BLaER1 (cell line): ENCODE results near the gene PCDH8.

ENCODE experiments used
- H3K27ac ChIP-seq: shearing (Covaris generic); formaldehyde crosslinking; 2 replicates; pipeline ENCODE4 v1.8.1; 2022
- H3K27me3 ChIP-seq: shearing (Covaris generic); formaldehyde crosslinking; 2 replicates; pipeline ENCODE4 v1.8.1; 2022
- H3K36me3 ChIP-seq: shearing (Covaris generic); formaldehyde crosslinking; 2 replicates; pipeline ENCODE4 v1.8.1; 2022
- H3K4me1 ChIP-seq: shearing (Covaris generic); formaldehyde crosslinking; 2 replicates; pipeline ENCODE4 v1.8.1; 2022
- H3K4me2 ChIP-seq: shearing (Covaris generic); formaldehyde crosslinking; 2 replicates; pipeline ENCODE4 v1.8.1; 2022
- H3K4me3 ChIP-seq: shearing (Covaris generic); formaldehyde crosslinking; 2 replicates; pipeline ENCODE4 v1.8.1; 2022
- H3K9ac ChIP-seq: shearing (Covaris generic); formaldehyde crosslinking; 2 replicates; pipeline ENCODE4 v1.8.1; 2022
- H3K9me3 ChIP-seq: shearing (Covaris generic); formaldehyde crosslinking; 2 replicates; pipeline ENCODE4 v1.8.1; 2022
- H4K20me1 ChIP-seq: shearing (Covaris generic); formaldehyde crosslinking; 2 replicates; pipeline ENCODE4 v1.8.1; 2022
- Cebpa-rat ChIP-seq: shearing (Covaris generic); IDR thresholded peaks from 2 replicates; pipeline ENCODE4 v1.8.1; 2022

PCDH8 gene

GRCh38 chr13:52848455-52849195 is at the start of gene PCDH8:
TSS of gene PCDH8 (minus strand) at chr13:52848640. CDS start at chr13:52848436, 204 bp downstream.
- Histone ChIP-seq H3K27ac (no peak within 1 kb of the TSS), H3K27me3 (no peaks in the 10 kb centered on the region), H3K9ac (no peak within 1 kb of the TSS), H3K4me2 (no peak within 1 kb of the TSS), H3K4me1 (0 out of 2 replicates have a peak, but pooled peaks cover 4% of the 10 kb centered on the region), H3K9me3 (peaks cover 53% of the 10 kb centered on the region), H4K20me1 (no peaks in the 10 kb centered on the region), H3K36me3 (no peaks in the 10 kb centered on the region), H3K4me3 (no peak within 1 kb of the TSS)
- TF ChIP-seq Cebpa-rat: no peak

- Histone ChIP-seq H3K27me3 (no peaks in the 10 kb centered on the region), H3K36me3 (no peaks in the 10 kb centered on the region), H3K27ac (no peak overlapping the region), H3K4me2 (no peak overlapping the region), H3K4me3 (no peak overlapping the region), H3K9me3 (no peaks in the 10 kb centered on the region), H3K9ac (no peak overlapping the region), H3K4me1 (no peaks in the 10 kb centered on the region), H4K20me1 (no peaks in the 10 kb centered on the region)
- TF ChIP-seq Cebpa-rat: no peak
Observed at GRCh38 chr13:52896827-52897659, 48.6 kb upstream of the PCDH8 start.

- no peak overlapping the region for H3K4me3 ChIP-seq
- no peaks in the 10 kb centered on the region for H3K9me3 ChIP-seq
- H4K20me1 ChIP-seq: no peaks in the 10 kb centered on the region
- no peak overlapping the region for H3K27ac ChIP-seq
- H3K27me3 ChIP-seq: no peaks in the 10 kb centered on the region
- H3K9ac ChIP-seq: no peak overlapping the region
- TF ChIP-seq Cebpa-rat: no peak
- no peak overlapping the region for H3K4me2 ChIP-seq
- H3K36me3 ChIP-seq: no peaks in the 10 kb centered on the region
- H3K4me1 ChIP-seq: no peaks in the 10 kb centered on the region
Observed at GRCh38 chr13:52894413-52894812, 46.0 kb upstream of the PCDH8 start.

- Histone ChIP-seq H3K27ac (no peak overlapping the region), H3K4me3 (no peak overlapping the region), H3K9ac (no peak overlapping the region), H3K4me2 (no peak overlapping the region), H3K4me1 (no peaks in the 10 kb centered on the region), H3K9me3 (no peaks in the 10 kb centered on the region), H4K20me1 (no peaks in the 10 kb centered on the region), H3K27me3 (no peaks in the 10 kb centered on the region), H3K36me3 (no peaks in the 10 kb centered on the region)
- no peak for TF ChIP-seq Cebpa-rat
Observed at GRCh38 chr13:52892925-52893324, 44.5 kb upstream of the PCDH8 start.

GRCh38 chr13:52891706-52892105 is 43.3 kb upstream of the PCDH8 start:
- Histone ChIP-seq H3K4me2 (no peak overlapping the region), H3K27me3 (no peaks in the 10 kb centered on the region), H3K4me1 (no peaks in the 10 kb centered on the region), H3K36me3 (no peaks in the 10 kb centered on the region), H4K20me1 (no peaks in the 10 kb centered on the region), H3K4me3 (no peak overlapping the region), H3K9me3 (no peaks in the 10 kb centered on the region), H3K27ac (no peak overlapping the region), H3K9ac (no peak overlapping the region)
- TF ChIP-seq Cebpa-rat: no peak

- Histone ChIP-seq H4K20me1 (no peaks in the 10 kb centered on the region), H3K9me3 (no peaks in the 10 kb centered on the region), H3K9ac (no peak overlapping the region), H3K36me3 (no peaks in the 10 kb centered on the region), H3K27me3 (no peaks in the 10 kb centered on the region), H3K4me1 (no peaks in the 10 kb centered on the region), H3K4me3 (no peak overlapping the region), H3K27ac (no peak overlapping the region), H3K4me2 (no peak overlapping the region)
- TF ChIP-seq Cebpa-rat: no peak
Observed at GRCh38 chr13:52887165-52887564, 38.7 kb upstream of the PCDH8 start.

- H4K20me1 ChIP-seq: no peaks in the 10 kb centered on the region
- TF ChIP-seq Cebpa-rat: no peak
- no peaks in the 10 kb centered on the region for H3K27me3 ChIP-seq
- no peak overlapping the region for H3K4me3 ChIP-seq
- H3K9me3 ChIP-seq: no peaks in the 10 kb centered on the region
- no peaks in the 10 kb centered on the region for H3K4me1 ChIP-seq
- H3K9ac ChIP-seq: no peak overlapping the region
- no peaks in the 10 kb centered on the region for H3K36me3 ChIP-seq
- no peak overlapping the region for H3K27ac ChIP-seq
- no peak overlapping the region for H3K4me2 ChIP-seq
Observed at GRCh38 chr13:52885141-52885540, 36.7 kb upstream of the PCDH8 start.

GRCh38 chr13:52884429-52885010 is 36.1 kb upstream of the PCDH8 start:
- no peaks in the 10 kb centered on the region for H4K20me1 ChIP-seq
- no peaks in the 10 kb centered on the region for H3K4me1 ChIP-seq
- no peak for TF ChIP-seq Cebpa-rat

GRCh38 chr13:52882785-52883184 is 34.3 kb upstream of the PCDH8 start:
- TF ChIP-seq Cebpa-rat: no peak
- Histone ChIP-seq H3K36me3 (no peaks in the 10 kb centered on the region), H3K4me2 (no peak overlapping the region), H3K27ac (no peak overlapping the region), H3K27me3 (no peaks in the 10 kb centered on the region), H4K20me1 (no peaks in the 10 kb centered on the region), H3K9ac (no peak overlapping the region), H3K4me1 (no peaks in the 10 kb centered on the region), H3K4me3 (no peak overlapping the region), H3K9me3 (no peaks in the 10 kb centered on the region)

More at GRCh38 chr13:52884429-52885010, 36.1 kb upstream of the PCDH8 start:
- Histone ChIP-seq H3K9ac (no peak overlapping the region), H3K27ac (no peak overlapping the region), H3K4me2 (no peak overlapping the region), H3K27me3 (no peaks in the 10 kb centered on the region), H3K36me3 (no peaks in the 10 kb centered on the region), H3K4me3 (no peak overlapping the region), H3K9me3 (no peaks in the 10 kb centered on the region)
